ENCODE measurements around the gene PRG2. TPM values are rescaled to one million over a fixed set of nuclear protein-coding genes. Genes with fewer than 3 reads are reported as not detected.

The PRG2 gene
- total and polyA plus RNA-seq, 2 of the 4 experiments (the other 2 are of a cell fraction), result not detected

DNA sequence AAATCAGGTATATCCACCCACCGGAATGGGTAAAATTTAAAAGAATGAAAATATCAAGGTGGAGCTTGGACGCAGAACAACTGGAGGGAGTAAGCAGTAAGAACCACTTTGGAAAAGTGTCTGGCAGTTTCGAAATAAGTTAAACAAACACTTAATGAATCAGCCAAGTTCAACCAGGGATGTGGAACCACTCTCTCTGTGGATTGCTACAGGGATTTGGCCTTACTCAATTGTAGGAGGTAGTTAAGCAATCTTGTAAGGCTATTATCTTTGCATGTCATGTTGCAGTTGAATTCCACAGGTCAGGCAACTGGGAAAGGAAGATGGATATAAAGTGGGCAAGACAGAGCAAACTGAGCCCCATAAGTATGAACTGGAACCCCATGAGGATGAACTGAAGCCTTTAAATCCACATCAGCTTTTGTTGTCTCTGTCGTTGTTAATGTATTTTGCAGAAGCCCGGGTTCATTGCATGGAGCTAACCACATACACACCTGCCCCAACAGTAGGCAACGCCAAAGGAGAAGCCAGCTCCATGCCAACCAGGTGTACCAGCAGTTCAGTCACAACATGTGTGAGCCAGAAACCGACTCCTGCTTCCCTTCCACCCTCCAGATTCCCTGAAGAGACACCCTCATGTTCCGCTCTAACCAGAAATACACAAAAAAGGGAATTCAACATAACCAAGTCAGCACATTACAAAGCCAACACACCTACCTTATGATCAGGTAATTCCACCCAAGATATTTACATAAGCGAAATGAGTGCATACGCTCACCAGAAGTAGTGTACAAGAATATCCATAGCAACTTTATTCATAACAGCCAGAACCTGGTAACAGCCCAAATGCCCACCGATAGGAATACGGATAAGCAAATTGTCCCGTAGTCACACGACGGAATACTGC, 44.4 kb upstream of the PRG2 start:
- peak overlapping the region; percentile 62 for H2BK120ac ChIP-seq (ENCODE audit: low read depth, low read length)
- H3K18ac ChIP-seq (ENCODE audit: low read depth, low read length), result peak overlapping the region; percentile 19; the same call in 1 of the 2 replicates
- H2AK5ac ChIP-seq (ENCODE audit: low read depth, low read length), result peak overlapping the region; percentile 81; the same call in 1 of the 2 replicates
- H3K9ac ChIP-seq (ENCODE audit: low read depth, low read length), result no peak overlapping the region
- H3K4ac ChIP-seq (ENCODE audit: low read depth, low read length), result peak overlapping the region; percentile 47
- peak overlapping the region; percentile 17; the same call in 1 of the 3 replicates for H2BK15ac ChIP-seq (ENCODE audit: low read depth, low read length)
- H4K5ac ChIP-seq (ENCODE audit: low read depth, low read length), result peak overlapping the region; percentile 10; the same call in 1 of the 2 replicates
- no peak overlapping the region for H3K4me3 ChIP-seq (ENCODE audit: insufficient read depth, low read depth, low read length)
- H2AFZ ChIP-seq (replicated peaks; ENCODE audit: low read length, poor library complexity), result no peak overlapping the region
- DNase-seq, result peak; percentile 97
- CTCF ChIA-PET, result no interaction called here
- no peak overlapping the region for H2BK5ac ChIP-seq (ENCODE audit: low read depth, low read length, poor library complexity, severe bottlenecking)
- no peak overlapping the region for H3K14ac ChIP-seq (replicated peaks; ENCODE audit: low read depth, low read length)
- dilution Hi-C loops (cut with HindIII; ENCODE audit: low sequenced_read_pairs, unreplicated experiment), result no loop called here
- in situ Hi-C loops (cut with MboI; ENCODE audit: low sequenced_read_pairs), result no loop called here
- intact Hi-C loops (cut with micrococcal nuclease), result no loop called here
- no peak overlapping the region for H3K23ac ChIP-seq (ENCODE audit: low read depth, low read length)
- no peaks in the 10 kb centered on the region for H3K9me3 ChIP-seq (ENCODE audit: control insufficient read depth, insufficient read depth, low read length)
- POLR2A ChIA-PET (ENCODE audit: unreplicated experiment), result interaction anchor here (0.6 kb wide), 1 partner anchor 286 kb away, joined by 3 read pairs; no protein-coding TSS in a partner anchor
- peak; percentile 80 for ATAC-seq (ENCODE audit: low read depth)
- H3K27ac ChIP-seq (ENCODE audit: insufficient read depth, low read length), result peak overlapping the region; percentile 54; the same call in 1 of the 2 replicates
- peaks cover 6% of the 10 kb centered on the region for H3K9me1 ChIP-seq (ENCODE audit: insufficient read depth, low read length)
- H3K4me2 ChIP-seq (ENCODE audit: low read depth, low read length), result peak overlapping the region; percentile 32
- no peak overlapping the region for H4K91ac ChIP-seq (ENCODE audit: insufficient read depth, low read depth, low read length)
- H3K79me1 ChIP-seq (ENCODE audit: low read depth in 1 of 2, low read length in 2 of 2), result no peaks in the 10 kb centered on the region
- H4K20me1 ChIP-seq (ENCODE audit: insufficient read depth, low read length), result no peaks in the 10 kb centered on the region
- WGBS, 2 experiments (ENCODE audit: extremely low coverage in 2 of 2, insufficient read length in 1 of 2), result 67% methylated on average over 2 of the region's 15 CpGs; no CpG with 5 or more reads in 1 of the 2 experiments
- peak overlapping the region; percentile 63 for H2BK20ac ChIP-seq (ENCODE audit: low read depth, low read length)
- no peak overlapping the region for H4K8ac ChIP-seq (ENCODE audit: low read depth in 2 of 2, low read length in 2 of 2)
- no TSS peak for BruUV-seq (replicated peaks)
- H3K56ac ChIP-seq (ENCODE audit: extremely low read depth, insufficient read depth, low read length), result no peak overlapping the region
- no peaks in the 10 kb centered on the region for H3K27me3 ChIP-seq (ENCODE audit: control insufficient read depth, insufficient read depth, low read length)
- no peaks in the 10 kb centered on the region for H3K36me3 ChIP-seq (ENCODE audit: control insufficient read depth, insufficient read depth, low read length)
- peaks cover 20% of the 10 kb centered on the region for H3K4me1 ChIP-seq (ENCODE audit: control insufficient read depth, insufficient read depth, low read length)
- H2AK9ac ChIP-seq (replicated peaks; ENCODE audit: low read depth, low read length, poor library complexity), result no peak overlapping the region
- TF ChIP-seq NFE2L2 (IDR thresholded peaks at IDR 0.05; ENCODE audit: low read depth, low read length) (peak; percentile 44; the same call in 1 of the 2 replicates), MXI1 (IDR thresholded peaks at IDR 0.05; ENCODE audit: borderline replicate concordance, low read depth, low read length) (no peak), RCOR1 (IDR thresholded peaks at IDR 0.05; ENCODE audit: insufficient replicate concordance, low read length) (peak; percentile 39), MAZ (IDR thresholded peaks at IDR 0.05; ENCODE audit: borderline replicate concordance, low read depth, low read length) (no peak; the same call in 1 of the 2 replicates), CEBPB (IDR thresholded peaks at IDR 0.05; ENCODE audit: low read depth, low read length) (peak; percentile 100), MAFK (IDR thresholded peaks at IDR 0.05; ENCODE audit: low read depth, low read length) (peak; percentile 26; the same call in 1 of the 2 replicates), RFX5 (IDR thresholded peaks at IDR 0.05; ENCODE audit: low read depth, low read length) (no peak), RAD21 (IDR thresholded peaks at IDR 0.05; ENCODE audit: low read length) (no peak; the same call in 1 of the 2 replicates), FOS (IDR thresholded peaks at IDR 0.05; ENCODE audit: low read depth, low read length) (peak; percentile 75), BHLHE40 (IDR thresholded peaks at IDR 0.05; ENCODE audit: low read depth, low read length) (peak; percentile 27; the same call in 1 of the 2 replicates)
- TF ChIP-seq, protein P1, sequence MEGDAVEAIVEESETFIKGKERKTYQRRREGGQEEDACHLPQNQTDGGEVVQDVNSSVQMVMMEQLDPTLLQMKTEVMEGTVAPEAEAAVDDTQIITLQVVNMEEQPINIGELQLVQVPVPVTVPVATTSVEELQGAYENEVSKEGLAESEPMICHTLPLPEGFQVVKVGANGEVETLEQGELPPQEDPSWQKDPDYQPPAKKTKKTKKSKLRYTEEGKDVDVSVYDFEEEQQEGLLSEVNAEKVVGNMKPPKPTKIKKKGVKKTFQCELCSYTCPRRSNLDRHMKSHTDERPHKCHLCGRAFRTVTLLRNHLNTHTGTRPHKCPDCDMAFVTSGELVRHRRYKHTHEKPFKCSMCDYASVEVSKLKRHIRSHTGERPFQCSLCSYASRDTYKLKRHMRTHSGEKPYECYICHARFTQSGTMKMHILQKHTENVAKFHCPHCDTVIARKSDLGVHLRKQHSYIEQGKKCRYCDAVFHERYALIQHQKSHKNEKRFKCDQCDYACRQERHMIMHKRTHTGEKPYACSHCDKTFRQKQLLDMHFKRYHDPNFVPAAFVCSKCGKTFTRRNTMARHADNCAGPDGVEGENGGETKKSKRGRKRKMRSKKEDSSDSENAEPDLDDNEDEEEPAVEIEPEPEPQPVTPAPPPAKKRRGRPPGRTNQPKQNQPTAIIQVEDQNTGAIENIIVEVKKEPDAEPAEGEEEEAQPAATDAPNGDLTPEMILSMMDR (conservative IDR thresholded peaks at IDR 0.05; ENCODE audit: low read depth, low read length), result no peak
- TF ChIP-seq, protein P2, sequence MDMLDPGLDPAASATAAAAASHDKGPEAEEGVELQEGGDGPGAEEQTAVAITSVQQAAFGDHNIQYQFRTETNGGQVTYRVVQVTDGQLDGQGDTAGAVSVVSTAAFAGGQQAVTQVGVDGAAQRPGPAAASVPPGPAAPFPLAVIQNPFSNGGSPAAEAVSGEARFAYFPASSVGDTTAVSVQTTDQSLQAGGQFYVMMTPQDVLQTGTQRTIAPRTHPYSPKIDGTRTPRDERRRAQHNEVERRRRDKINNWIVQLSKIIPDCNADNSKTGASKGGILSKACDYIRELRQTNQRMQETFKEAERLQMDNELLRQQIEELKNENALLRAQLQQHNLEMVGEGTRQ (IDR thresholded peaks at IDR 0.05; ENCODE audit: low read depth, low read length), result no peak
- TF ChIP-seq, protein P3, sequence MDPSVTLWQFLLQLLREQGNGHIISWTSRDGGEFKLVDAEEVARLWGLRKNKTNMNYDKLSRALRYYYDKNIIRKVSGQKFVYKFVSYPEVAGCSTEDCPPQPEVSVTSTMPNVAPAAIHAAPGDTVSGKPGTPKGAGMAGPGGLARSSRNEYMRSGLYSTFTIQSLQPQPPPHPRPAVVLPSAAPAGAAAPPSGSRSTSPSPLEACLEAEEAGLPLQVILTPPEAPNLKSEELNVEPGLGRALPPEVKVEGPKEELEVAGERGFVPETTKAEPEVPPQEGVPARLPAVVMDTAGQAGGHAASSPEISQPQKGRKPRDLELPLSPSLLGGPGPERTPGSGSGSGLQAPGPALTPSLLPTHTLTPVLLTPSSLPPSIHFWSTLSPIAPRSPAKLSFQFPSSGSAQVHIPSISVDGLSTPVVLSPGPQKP (IDR thresholded peaks at IDR 0.05; ENCODE audit: borderline replicate concordance, low read depth, low read length), result no peak
